OCI-LY7 (cell line): ENCODE data around the gene HSP90B1. TPM values are rescaled to one million over a fixed set of nuclear protein-coding genes. Genes with fewer than 3 reads are reported as not detected.

Experiments
- BruUV-seq: library from RNA; stranded (reverse); fragments of 400-500 nt; replicated peaks from 2 replicates; lab custom pipeline; 2021; lab: Mats Ljungman, UMichigan
- CTCF ChIA-PET: fragments of 300-600 bp; sonication (Branson Sonifier 250); formaldehyde crosslinking; loops from one replicate; lab custom pipeline; 2022; ENCODE audit warnings: antibody characterized with exemption; ENCODE audit not compliant: unreplicated experiment; lab: Charles Lee
- POLR2A ChIA-PET: fragments of 300-600 bp; sonication (Branson Sonifier 250); formaldehyde crosslinking; loops from one replicate; lab custom pipeline; 2022; ENCODE audit warnings: antibody characterized with exemption; lab: Charles Lee
- DNase-seq: peaks from one replicate; pipeline ENCODE4 v3.0.0-alpha.2; 2015; ENCODE audit warnings: low spot score
- H2AFZ ChIP-seq: fragments of 200-600 bp; sonication (generic), shearing (Covaris generic); 2 replicates; pipeline ENCODE4 v1.6.1; 2014; ENCODE audit warnings: mild to moderate bottlenecking, antibody characterized with exemption, low read length, moderate library complexity
- H3K27ac ChIP-seq: fragments of 200-600 bp; sonication (generic); 2 replicates; pipeline ENCODE4 v1.5.1; 2014; ENCODE audit warnings: mixed run types, low read depth, mild to moderate bottlenecking, moderate library complexity, low read length, inconsistent platforms; ENCODE audit not compliant: poor library complexity, severe bottlenecking
- H3K36me3 ChIP-seq: fragments of 200-600 bp; sonication (generic); 2 replicates; pipeline ENCODE4 v1.6.1; 2014; ENCODE audit warnings: mild to moderate bottlenecking, antibody characterized with exemption, low read length, moderate library complexity, mixed read lengths; ENCODE audit not compliant: insufficient read depth
- H3K4me1 ChIP-seq: fragments of 200-600 bp; sonication (generic); 2 replicates; pipeline ENCODE4 v1.5.1; 2014; ENCODE audit warnings: mild to moderate bottlenecking, low read length; ENCODE audit not compliant: insufficient read depth, poor library complexity, severe bottlenecking
- H3K4me2 ChIP-seq: fragments of 200-600 bp; sonication (generic); 2 replicates; pipeline ENCODE4 v1.6.1; 2014; ENCODE audit warnings: mild to moderate bottlenecking, low read length
- H3K4me3 ChIP-seq: fragments of 200-600 bp; sonication (generic); 2 replicates; pipeline ENCODE4 v1.5.1; 2014; ENCODE audit warnings: mild to moderate bottlenecking, low read depth, low read length; ENCODE audit not compliant: poor library complexity, severe bottlenecking
- H3K79me2 ChIP-seq: fragments of 200-600 bp; sonication (generic); 2 replicates; pipeline ENCODE4 v1.6.1; 2016; ENCODE audit warnings: low read depth, mild to moderate bottlenecking, low read length, moderate library complexity, mixed read lengths; ENCODE audit not compliant: insufficient read depth
- H3K9me2 ChIP-seq: fragments of 200-600 bp; sonication (generic); 2 replicates; pipeline ENCODE4 v1.6.1; 2016; ENCODE audit warnings: mild to moderate bottlenecking, low read length, mixed read lengths; ENCODE audit not compliant: insufficient read depth
- H3K9me3 ChIP-seq: fragments of 200-600 bp; sonication (generic); 2 replicates; pipeline ENCODE4 v1.6.1; 2014; ENCODE audit warnings: mild to moderate bottlenecking, mixed run types, low read length, mixed read lengths
- H4K20me1 ChIP-seq: fragments of 200-600 bp; sonication (generic); 2 replicates; pipeline ENCODE4 v1.6.1; 2014; ENCODE audit warnings: mild to moderate bottlenecking, antibody characterized with exemption, low read length, moderate library complexity, mixed read lengths; ENCODE audit not compliant: insufficient read depth
- EZH2phosphoT487 ChIP-seq: fragments of 200-600 bp; sonication (generic); IDR thresholded peaks from 2 replicates; pipeline ENCODE4 v1.6.1; 2018; ENCODE audit warnings: low read depth, borderline replicate concordance, mild to moderate bottlenecking, mixed run types, antibody characterized with exemption, low read length, moderate library complexity, mixed read lengths
- intact Hi-C: fragments of 100-400 bp; cut with micrococcal nuclease; formaldehyde crosslinking; loops from one replicate; pipeline ENCODE4 v1.10.0; 2022; ENCODE audit not compliant: unreplicated experiment
- total RNA-seq, 2 experiments: library from RNA; depleted of rRNA in 1 of 2; stranded (reverse); fragments of >200 nt in 1 of 2; shearing (Covaris generic) in 1 of 2; gene quantifications; 2 replicates each; pipeline ENCODE4 v1.2.3, GENCODE V29; 2014 to 2022
- TF ChIP-seq, protein P1 (sequence below): fragments of 200-600 bp; sonication (generic); conservative IDR thresholded peaks from 2 replicates; pipeline ENCODE4 v1.5.1; 2014; ENCODE audit warnings: mild to moderate bottlenecking, antibody characterized with exemption, low read length, moderate library complexity, mixed read lengths

The HSP90B1 gene
- total RNA-seq, 2 experiments from 2014 or later, result 235 to 304 TPM

DNA sequence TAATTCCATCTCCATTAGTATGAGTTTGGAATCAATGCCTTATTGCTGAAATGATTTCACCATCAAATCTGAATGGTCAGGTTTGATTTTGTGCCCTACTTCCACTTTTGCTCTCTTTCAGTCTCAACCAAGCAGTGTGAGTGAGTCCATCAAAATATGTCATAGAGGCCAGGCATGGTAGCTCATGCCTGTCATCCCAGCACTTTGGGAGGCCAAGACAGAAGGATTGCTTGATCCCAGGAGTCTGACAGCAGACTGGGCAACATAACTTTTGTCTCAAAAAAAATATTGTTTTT, 22.0 kb upstream of the HSP90B1 start:
- Histone ChIP-seq H3K4me1 (no peaks in the 10 kb centered on the region), H3K79me2 (no peaks in the 10 kb centered on the region), H3K27ac (no peak overlapping the region), H3K36me3 (no peaks in the 10 kb centered on the region), H2AFZ (no peak overlapping the region), H3K9me2 (no peaks in the 10 kb centered on the region), H4K20me1 (no peaks in the 10 kb centered on the region), H3K4me2 (no peak overlapping the region), H3K4me3 (no peak overlapping the region), H3K9me3 (no peaks in the 10 kb centered on the region)
- CTCF ChIA-PET, result no interaction called here
- DNase-seq, result no peak
- intact Hi-C loops, result no loop called here
- POLR2A ChIA-PET, result no interaction called here
- no TSS peak for BruUV-seq
- TF ChIP-seq, protein P1, sequence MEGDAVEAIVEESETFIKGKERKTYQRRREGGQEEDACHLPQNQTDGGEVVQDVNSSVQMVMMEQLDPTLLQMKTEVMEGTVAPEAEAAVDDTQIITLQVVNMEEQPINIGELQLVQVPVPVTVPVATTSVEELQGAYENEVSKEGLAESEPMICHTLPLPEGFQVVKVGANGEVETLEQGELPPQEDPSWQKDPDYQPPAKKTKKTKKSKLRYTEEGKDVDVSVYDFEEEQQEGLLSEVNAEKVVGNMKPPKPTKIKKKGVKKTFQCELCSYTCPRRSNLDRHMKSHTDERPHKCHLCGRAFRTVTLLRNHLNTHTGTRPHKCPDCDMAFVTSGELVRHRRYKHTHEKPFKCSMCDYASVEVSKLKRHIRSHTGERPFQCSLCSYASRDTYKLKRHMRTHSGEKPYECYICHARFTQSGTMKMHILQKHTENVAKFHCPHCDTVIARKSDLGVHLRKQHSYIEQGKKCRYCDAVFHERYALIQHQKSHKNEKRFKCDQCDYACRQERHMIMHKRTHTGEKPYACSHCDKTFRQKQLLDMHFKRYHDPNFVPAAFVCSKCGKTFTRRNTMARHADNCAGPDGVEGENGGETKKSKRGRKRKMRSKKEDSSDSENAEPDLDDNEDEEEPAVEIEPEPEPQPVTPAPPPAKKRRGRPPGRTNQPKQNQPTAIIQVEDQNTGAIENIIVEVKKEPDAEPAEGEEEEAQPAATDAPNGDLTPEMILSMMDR, result no peak
- no peak for TF ChIP-seq EZH2phosphoT487

DNA sequence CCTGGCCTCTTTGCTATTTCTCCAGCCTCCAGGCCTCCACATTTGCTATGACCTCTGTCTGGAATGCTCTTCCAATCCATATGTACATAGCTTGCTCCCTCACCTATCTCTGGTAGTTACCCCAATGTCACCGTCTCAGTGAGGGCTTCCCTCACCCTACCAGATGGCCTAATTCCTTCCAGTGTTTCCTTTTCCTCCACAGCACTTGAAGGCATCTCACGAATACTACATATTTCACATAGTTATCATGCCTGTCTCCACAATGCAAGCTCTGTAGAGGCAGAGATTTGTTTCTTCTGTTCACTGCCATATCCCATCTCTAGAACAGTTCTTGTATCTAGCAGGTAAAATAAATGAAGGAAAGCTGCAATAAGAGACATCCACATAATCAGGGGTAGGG, 21.3 kb upstream of the HSP90B1 start:
- Histone ChIP-seq H3K9me3 (no peaks in the 10 kb centered on the region), H3K9me2 (no peaks in the 10 kb centered on the region), H2AFZ (no peak overlapping the region), H3K36me3 (no peaks in the 10 kb centered on the region), H3K4me2 (no peak overlapping the region), H3K4me3 (no peak overlapping the region), H3K27ac (no peak overlapping the region), H3K4me1 (no peaks in the 10 kb centered on the region), H4K20me1 (no peaks in the 10 kb centered on the region), H3K79me2 (no peaks in the 10 kb centered on the region)
- TF ChIP-seq, protein P1, result no peak
- no peak for TF ChIP-seq EZH2phosphoT487
- ChIA-PET CTCF (no interaction called here), POLR2A (interaction anchor here (0.5 kb wide), 1 partner anchor 22 kb away, joined by 4 read pairs; no protein-coding TSS in a partner anchor)
- no TSS peak for BruUV-seq
- no peak for DNase-seq
- intact Hi-C loops, result no loop called here

- H3K4me3 ChIP-seq, result no peak overlapping the region
- H3K4me1 ChIP-seq, result no peaks in the 10 kb centered on the region
- ChIA-PET POLR2A (interaction anchor here (0.7 to 1.1 kb wide), 3 partner anchors 12 to 22 kb away, joined by 3 to 5 read pairs (median 3); no protein-coding TSS in a partner anchor), CTCF (no interaction called here)
- DNase-seq, result no peak
- H3K4me2 ChIP-seq, result no peak overlapping the region
- BruUV-seq, result no TSS peak
- no peak for TF ChIP-seq EZH2phosphoT487
- TF ChIP-seq, protein P1, result no peak
- no peak overlapping the region for H3K27ac ChIP-seq
- no peaks in the 10 kb centered on the region for H4K20me1 ChIP-seq
- intact Hi-C loops, result no loop called here
- no peak overlapping the region for H2AFZ ChIP-seq
- no peaks in the 10 kb centered on the region for H3K36me3 ChIP-seq
- no peaks in the 10 kb centered on the region for H3K9me3 ChIP-seq
- H3K79me2 ChIP-seq, result no peaks in the 10 kb centered on the region
- H3K9me2 ChIP-seq, result no peaks in the 10 kb centered on the region
Measured at GRCh38 chr12:103909811-103910210, 20.4 kb upstream of the HSP90B1 start.
